RWPE1 (cell line): ENCODE measurements around the gene ARL6IP4.

Experiments
- CTCF ChIA-PET: fragments of 350-600 bp; sonication (Branson Sonifier 250); formaldehyde crosslinking; extraction: SDS; loops from one replicate; lab custom pipeline; 2021; lab: Yijun Ruan, JAX
- POLR2A ChIA-PET: fragments of 400-600 bp; formaldehyde crosslinking; extraction: SDS; loops from one replicate; lab custom pipeline; 2020; ENCODE audit warnings: antibody characterized with exemption; ENCODE audit not compliant: low non-redundant PET; lab: Yijun Ruan, JAX
- DNase-seq: peaks from one replicate; pipeline ENCODE4 v3.0.0; 2012; ENCODE audit warnings: low spot score
- H3K27ac ChIP-seq: fragments of 450-650 bp; 2 replicates; pipeline ENCODE4 v1.5.1; 2017
- CTCF ChIP-seq: fragments of 450-650 bp; conservative IDR thresholded peaks from 2 replicates; pipeline ENCODE4 v1.5.1; 2017; ENCODE audit warnings: low read depth, mild to moderate bottlenecking

The ARL6IP4 gene

DNA sequence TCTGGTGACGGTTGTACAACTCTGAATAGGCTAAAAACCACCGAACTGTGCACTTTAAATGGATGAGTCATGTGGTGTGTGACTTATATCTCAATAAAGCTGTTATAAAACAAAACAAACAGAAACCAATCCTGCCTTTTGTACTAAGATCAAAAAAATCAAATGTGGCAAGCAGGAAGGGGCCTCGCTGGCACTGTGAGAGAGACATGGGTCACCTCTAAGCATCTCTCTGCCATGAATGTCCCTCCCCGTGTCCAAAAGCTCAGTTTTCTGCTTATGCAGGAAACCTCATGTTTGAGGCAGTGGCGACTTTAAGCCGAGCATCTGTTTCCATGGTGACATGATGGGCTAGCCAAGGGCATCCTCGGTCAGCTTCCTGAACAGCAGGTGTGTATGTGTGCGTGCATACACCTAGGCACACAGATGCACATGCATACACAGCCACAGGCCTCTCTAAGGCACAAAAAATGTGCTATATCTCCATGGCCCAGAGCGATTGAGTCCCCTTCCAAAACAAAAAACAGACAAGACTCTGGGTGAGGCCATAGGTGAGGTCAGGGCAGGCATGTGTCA is 44.4 kb downstream of the ARL6IP4 start:
- no peak overlapping the region for H3K27ac ChIP-seq
- ChIA-PET CTCF (no interaction called here), POLR2A (no interaction called here)
- no peak for DNase-seq
- no peak for TF ChIP-seq CTCF

DNA sequence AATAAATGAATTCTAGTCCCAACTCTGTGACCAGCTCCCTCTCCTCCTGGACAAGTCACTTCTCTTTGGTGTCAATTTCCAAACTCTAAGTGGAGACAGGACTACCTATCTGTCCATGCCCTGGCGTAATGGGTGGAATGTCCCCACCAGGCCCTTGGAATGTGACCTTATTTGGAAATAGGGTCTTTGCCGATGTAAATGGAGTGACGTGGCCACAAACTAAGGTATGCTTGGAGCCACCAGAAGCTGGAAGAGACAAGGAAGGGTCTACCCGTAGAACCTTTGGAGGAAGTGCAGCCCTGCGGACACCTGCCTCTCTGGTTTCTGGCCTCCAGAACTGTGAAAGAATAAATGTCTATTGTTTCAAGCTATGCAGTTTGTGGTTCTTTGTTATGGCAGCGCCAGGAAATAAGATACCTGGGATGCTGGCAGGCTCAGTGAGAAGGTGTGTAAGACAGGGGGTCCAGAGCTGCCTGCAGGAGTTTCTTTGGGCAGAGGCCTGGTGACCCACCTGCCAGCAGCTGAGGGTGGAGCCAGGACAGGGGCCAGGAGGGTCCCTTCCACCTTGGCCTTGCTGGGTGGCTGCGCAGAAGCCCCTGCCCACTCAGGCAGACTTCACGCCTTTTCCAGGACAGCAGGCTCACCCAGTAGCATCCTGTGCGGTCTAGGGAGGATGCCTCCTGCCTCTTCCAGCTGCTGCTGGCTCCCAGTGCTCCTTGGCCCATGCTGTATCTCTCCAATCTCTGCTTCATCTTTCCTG is 45.8 kb downstream of the ARL6IP4 start:
- no peak for DNase-seq
- ChIA-PET POLR2A (no interaction called here), CTCF (no interaction called here)
- no peak overlapping the region for H3K27ac ChIP-seq
- TF ChIP-seq CTCF = no peak

DNA sequence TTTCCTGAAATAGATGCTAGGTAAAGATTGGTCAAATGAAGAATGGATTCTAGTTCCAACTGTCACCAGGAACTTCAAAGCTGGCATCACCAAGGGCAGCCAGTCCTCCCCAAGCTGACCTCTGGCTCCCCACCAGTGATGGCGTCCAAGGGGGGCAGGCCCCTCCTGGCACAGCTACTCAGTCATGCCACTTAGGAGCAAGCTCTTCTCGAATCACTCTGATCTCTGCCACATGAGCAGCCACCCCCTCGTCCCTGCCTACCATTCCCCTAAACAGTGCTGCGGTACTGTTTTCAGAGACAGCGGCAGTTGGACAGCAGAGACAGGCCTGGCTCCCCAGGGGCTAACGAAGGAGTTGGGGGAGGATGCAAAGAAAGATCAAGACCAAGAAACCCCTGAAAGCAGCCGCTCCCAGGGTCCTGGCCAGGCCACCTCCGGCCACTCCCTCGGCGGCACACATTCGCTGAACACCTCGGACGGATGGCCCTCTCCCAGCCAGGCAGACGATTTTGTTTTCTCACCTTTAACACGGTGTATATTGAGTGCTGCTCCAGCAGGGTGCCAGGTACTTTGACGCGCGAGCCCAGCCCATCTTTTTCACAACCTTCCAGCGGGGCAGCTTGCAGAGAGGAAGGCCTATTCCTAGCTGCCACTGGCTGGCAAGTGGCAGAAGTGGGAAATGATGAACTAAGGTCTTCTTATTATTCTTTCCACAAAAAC is 47.4 kb downstream of the ARL6IP4 start:
- CTCF ChIA-PET = interaction anchor here (0.6 to 1.1 kb wide), 2 partner anchors 16 to 32 kb away, joined by 3 read pairs; no protein-coding TSS in a partner anchor
- no peak for DNase-seq
- no peak overlapping the region for H3K27ac ChIP-seq
- TF ChIP-seq CTCF = no peak
- POLR2A ChIA-PET = no interaction called here

GRCh38 chr12:123028475-123028874 is 48.0 kb downstream of the ARL6IP4 start:
- TF ChIP-seq CTCF = no peak
- POLR2A ChIA-PET = no interaction called here
- CTCF ChIA-PET = interaction anchor here (0.5 to 1.1 kb wide), 3 partner anchors 16 to 204 kb away, joined by 3 read pairs; no protein-coding TSS in a partner anchor
- H3K27ac ChIP-seq = no peak overlapping the region
- no peak for DNase-seq

GRCh38 chr12:123029550-123029949 is 49.1 kb downstream of the ARL6IP4 start:
- ChIA-PET POLR2A (interaction anchor here (0.6 kb wide), 1 partner anchor 27 kb away, joined by 3 read pairs; no protein-coding TSS in a partner anchor), CTCF (interaction anchor here (0.6 kb wide), 1 partner anchor 795 kb away, joined by 3 read pairs; no protein-coding TSS in a partner anchor)
- no peak for DNase-seq
- H3K27ac ChIP-seq = no peak overlapping the region
- no peak for TF ChIP-seq CTCF

DNA sequence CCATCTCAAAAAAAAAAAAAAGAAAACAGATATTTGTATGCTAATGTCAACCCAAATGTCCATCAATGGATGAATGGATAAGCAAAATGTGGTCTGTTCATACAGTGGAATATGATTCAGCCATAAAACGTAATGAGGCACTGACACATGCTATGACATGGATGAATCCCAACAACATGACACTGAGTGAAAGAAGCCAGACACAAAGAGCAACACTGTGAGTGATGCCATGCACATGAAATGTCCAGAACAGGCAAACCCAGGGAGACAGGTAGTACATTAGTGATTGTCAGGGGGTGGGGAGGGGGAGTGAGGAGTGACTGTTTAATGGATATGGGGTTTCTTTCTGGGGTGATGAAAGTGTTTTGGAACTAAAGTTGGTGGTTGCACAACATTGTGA is 50.2 kb downstream of the ARL6IP4 start:
- ChIA-PET CTCF (interaction anchor here (0.5 kb wide), 1 partner anchor 182 kb away, joined by 4 read pairs; no protein-coding TSS in a partner anchor), POLR2A (no interaction called here)
- TF ChIP-seq CTCF = no peak
- no peak for DNase-seq
- H3K27ac ChIP-seq = no peak overlapping the region
